ENCODE results near the gene IL17C. TPM values are rescaled to one million over a fixed set of nuclear protein-coding genes. Genes with fewer than 3 reads are reported as not detected.

Gene IL17C
- total and polyA plus RNA-seq, 9 of the 15 experiments (the other 6 are each of a cell fraction or from before 2014, with no cell fraction given), result not detected

- TF ChIP-seq ARID4B (CRISPR knock-in tag; IDR thresholded peaks at IDR 0.05), result 0 out of 2 replicates have a peak, but pooled peaks have one; percentile 46
- peak; percentile 52 to 79 for TF ChIP-seq MNT (conservative IDR thresholded peaks at IDR 0.05)
- no peak for TF ChIP-seq RNF219 (CRISPR knock-in tag; IDR thresholded peaks at IDR 0.05)
- 0 out of 2 replicates have a peak, but pooled peaks have one; percentile 49 for TF ChIP-seq TCF7 (IDR thresholded peaks at IDR 0.05; ENCODE audit: borderline replicate concordance)
- TF ChIP-seq RB1 (IDR thresholded peaks at IDR 0.05; ENCODE audit: low read depth), result peak; percentile 43; the same call in 1 of the 2 replicates
- TF ChIP-seq PTTG1 (tag; IDR thresholded peaks at IDR 0.05; ENCODE audit: low read depth), result no peak
- TF ChIP-seq BCLAF1 (IDR thresholded peaks at IDR 0.05; ENCODE audit: borderline replicate concordance in 1 of 2, control insufficient read depth in 1 of 2, low read depth in 2 of 2, low read length in 1 of 2), result peak in 1 of 2 experiments; percentile 76; a peak in 1 of 4 replicates
- peak; percentile 64 for TF ChIP-seq NFIC (IDR thresholded peaks at IDR 0.05)
- 0 out of 2 replicates have a peak, but pooled peaks have one; percentile 10 for TF ChIP-seq GABPB1 (CRISPR knock-in tag; IDR thresholded peaks at IDR 0.05)
- no peak for TF ChIP-seq USF2 (CRISPR knock-in tag; IDR thresholded peaks at IDR 0.05)
- no peak for TF ChIP-seq STAT5B (CRISPR knock-in tag; IDR thresholded peaks at IDR 0.05)
- TF ChIP-seq EGR1 (conservative IDR thresholded peaks at IDR 0.05), result peak; percentile 77
These were observed 48.3 kb downstream of the IL17C start, which contains the start of gene SNAI3 (continued) for GRCh38 chr16:88686439-88687253.

All from K562 (cell line).